ENCODE measurements around the gene DEF6.
"Not testable (repeated sequence)": the region's sequence is repeated elsewhere in the genome, so short reads cannot be mapped to it uniquely, and the experiment has no call there.

The DEF6 gene

DNA sequence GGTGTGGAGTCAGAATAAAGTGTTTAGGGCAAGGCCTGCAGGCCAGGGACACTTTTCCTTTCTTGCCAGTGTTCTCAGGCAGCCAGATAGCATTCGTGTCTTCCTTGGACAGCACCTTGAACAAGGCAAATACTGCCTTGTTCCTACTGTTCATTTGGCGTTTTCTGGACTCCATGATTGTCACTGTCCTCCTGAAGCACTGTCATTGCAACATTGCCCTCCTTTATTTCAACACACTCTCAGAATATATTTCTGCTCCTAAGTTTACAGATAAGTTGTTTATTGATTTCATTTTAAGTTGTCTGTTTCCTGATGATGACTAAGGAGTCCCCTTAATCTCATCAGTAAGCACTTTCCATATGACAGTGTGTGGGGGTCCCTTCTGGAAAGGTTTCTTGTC lies 15.1 kb upstream of the DEF6 start:
- DNase-seq (ENCODE audit: low read depth) = no peak

DNA sequence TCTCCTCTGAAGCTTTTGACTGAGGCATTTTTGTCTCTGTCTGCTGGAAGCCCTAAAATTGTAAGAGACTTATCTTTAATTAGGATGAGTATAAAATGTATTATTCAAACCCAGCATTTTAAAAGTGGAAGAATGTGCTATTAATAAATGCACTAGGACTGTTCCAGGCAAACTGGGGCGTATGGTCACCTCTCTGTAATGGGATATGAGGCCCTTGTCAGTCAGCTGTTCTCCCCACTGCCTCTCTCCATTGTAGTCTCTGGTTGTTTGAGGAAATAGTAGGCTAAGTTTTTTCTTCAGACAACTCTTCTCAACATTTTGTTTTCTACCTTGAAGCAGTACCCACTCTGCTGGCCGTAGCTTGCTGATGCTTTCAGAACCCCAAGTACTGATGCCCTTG lies 14.3 kb upstream of the DEF6 start:
- DNase-seq (ENCODE audit: low read depth) = no peak

GRCh38 chr6:35287671-35288396 lies 9.8 kb upstream of the DEF6 start:
- no peak for DNase-seq (ENCODE audit: low read depth)

- DNase-seq (ENCODE audit: low read depth) = no peak
Observed at GRCh38 chr6:35288834-35289233, 8.8 kb upstream of the DEF6 start.

- DNase-seq (ENCODE audit: low read depth) = no peak
Observed at GRCh38 chr6:35291491-35291890, 6.1 kb upstream of the DEF6 start.

GRCh38 chr6:35292494-35292893 lies 5.1 kb upstream of the DEF6 start:
- no peak for DNase-seq (ENCODE audit: low read depth)

DNA sequence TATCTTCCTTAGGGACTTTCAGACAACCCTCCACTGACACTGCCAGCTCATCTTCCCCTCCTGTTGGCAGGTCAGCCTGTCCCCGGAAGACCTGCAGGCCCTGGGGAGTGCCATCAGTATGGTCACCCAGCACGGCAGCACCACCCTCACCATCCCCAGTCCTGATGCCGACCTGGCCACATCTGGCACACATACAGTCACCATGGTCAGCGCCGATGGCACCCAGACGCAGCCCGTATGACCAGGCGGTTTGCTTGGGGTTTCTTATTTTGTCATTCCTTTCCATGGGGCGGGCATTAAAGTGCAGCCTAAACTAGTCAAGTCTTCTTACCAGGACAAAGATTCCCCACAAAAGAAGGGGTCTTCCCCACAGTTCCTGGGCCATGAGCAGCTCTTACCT lies 3.9 kb upstream of the DEF6 start:
- no peak for DNase-seq (ENCODE audit: low read depth)

- no peak for DNase-seq (ENCODE audit: low read depth)
Observed at GRCh38 chr6:35294308-35294945, 3.2 kb upstream of the DEF6 start.

DNA sequence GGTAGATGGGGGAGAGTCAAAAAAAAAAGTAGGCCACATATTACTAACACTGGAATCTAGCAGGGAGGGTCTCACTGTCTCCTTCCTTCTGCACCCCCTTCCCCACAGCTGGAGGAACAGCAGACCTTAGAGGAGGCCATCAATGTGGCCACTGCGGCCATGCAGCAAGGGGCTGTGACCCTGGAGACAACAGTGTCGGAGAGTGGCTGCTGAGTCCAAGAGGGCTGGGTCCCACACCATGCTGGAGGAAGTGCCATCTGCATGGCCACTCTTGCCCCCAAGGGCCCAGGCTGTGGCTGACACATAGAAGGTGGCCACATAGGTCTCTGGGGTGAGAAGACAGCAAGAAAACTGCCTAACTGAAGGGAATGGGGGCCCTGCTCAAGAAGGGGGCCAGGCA lies 2.6 kb upstream of the DEF6 start:
- no peak for DNase-seq (ENCODE audit: low read depth)

DNA sequence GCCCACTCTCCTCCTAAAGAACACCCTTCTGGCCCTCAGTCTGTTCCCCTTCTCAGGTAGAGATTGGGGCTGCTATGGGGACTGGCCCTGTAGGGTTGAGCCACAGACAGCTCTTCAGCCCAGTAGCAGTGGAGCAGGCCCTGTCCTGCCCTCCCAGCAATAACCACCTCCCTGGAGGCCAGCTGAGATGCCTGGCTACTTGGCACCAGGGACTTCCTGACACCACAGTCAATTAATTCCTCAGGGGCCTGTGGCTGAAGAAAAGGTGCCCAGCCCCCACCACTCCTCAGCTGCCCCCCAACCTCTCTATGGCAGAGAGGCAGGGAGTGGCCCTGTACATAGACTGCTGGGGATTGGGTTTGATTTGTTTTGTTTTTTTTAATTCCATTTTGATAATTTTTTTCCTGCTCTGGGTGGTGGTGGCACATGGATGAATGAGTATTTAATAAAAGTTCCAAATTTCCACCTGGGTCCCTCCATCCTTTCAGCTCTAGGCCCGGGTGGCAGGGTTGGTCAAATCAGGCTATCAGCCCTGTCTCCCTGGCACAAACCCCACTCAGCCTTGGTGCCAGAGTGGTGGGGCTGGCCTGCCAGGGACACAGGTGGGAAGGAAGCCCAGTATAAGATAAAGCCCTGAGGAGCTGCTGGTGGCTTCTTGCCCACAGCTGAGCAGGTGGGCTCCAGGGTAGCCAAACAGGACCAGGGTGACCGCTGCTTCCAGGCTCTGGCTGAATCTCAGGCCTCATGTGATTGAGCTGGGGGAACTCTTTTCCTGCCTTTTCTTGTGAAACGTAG lies 1.9 kb upstream of the DEF6 start:
- no peak for DNase-seq (ENCODE audit: low read depth)

- DNase-seq (ENCODE audit: low read depth) = no peak
Observed at GRCh38 chr6:35296931-35297600, 552 bp upstream of the DEF6 start.

GRCh38 chr6:35298625-35299140 lies 1.1 kb downstream of the DEF6 start:
- DNase-seq (ENCODE audit: low read depth) = no peak

- DNase-seq (ENCODE audit: low read depth) = no peak
Observed at GRCh38 chr6:35299674-35300073, 2.1 kb downstream of the DEF6 start.

- no peak for DNase-seq (ENCODE audit: low read depth)
Observed at GRCh38 chr6:35300848-35301247, 3.2 kb downstream of the DEF6 start.

GRCh38 chr6:35302604-35303241 lies 5.1 kb downstream of the DEF6 start:
- DNase-seq (ENCODE audit: low read depth) = no peak

DNA sequence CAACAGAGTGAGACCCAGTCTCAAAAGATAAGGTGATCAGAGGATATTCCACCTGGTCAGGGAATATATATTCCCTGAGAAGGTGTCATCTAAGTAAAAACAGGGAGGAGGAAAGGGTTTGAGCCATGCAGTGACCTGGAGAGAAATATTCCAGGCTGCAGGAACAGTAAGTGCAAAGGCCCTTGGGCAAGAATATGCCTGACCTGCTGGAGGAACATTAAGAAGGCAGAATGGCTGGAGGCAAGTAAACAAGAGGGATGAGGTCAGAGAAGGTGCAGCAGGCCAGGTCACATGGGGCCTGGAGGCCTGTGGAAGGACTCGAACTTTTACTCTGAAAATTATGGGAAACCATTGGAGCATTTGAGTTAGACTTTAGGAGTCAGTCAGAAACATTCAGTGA lies 6.7 kb downstream of the DEF6 start:
- no peak for DNase-seq (ENCODE audit: low read depth)

- DNase-seq (ENCODE audit: low read depth) = no peak
Observed at GRCh38 chr6:35305117-35305516, 7.5 kb downstream of the DEF6 start.

DNA sequence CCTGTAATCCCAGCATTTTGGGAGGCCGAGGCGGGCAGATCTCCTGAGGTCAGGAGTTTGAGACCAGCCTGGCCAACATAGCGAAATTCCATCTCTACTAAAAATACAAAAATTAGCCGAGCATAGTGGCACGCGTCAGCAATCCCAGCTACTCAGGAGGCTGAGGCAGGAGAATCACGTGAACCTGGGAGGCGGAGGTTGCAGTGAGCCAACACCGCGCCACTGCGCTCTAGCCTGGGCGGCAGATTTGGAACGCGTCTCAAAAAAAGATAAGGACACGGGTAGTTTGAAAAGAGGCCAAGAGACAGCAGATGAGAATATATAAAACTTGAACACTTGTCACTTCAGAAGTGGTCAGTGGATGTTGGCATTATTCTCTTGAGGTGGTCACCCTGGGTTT lies 9.5 kb downstream of the DEF6 start:
- DNase-seq (ENCODE audit: low read depth) = not testable (repeated sequence)

DNA sequence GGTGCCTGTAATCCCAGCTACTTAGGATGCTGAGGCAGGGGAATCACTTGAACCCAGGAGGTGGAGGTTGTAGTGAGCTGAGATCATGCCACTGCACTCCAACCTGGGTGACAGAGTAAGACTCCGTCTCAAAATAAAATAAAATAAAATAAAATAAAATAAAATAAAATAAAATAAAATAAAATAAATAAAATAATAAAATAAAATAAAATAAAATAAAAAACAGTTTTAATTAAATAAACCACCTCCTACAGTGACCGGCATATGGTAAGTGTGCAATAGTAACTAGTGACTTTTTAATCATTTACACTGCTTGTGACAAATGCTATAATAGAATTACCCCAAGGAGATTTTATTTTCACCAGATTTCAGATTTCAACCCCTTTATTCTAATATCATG lies 10.9 kb downstream of the DEF6 start:
- DNase-seq (ENCODE audit: low read depth) = not testable (repeated sequence)

- no peak for DNase-seq (ENCODE audit: low read depth)
Observed at GRCh38 chr6:35309611-35310264, 12.1 kb downstream of the DEF6 start.

DNA sequence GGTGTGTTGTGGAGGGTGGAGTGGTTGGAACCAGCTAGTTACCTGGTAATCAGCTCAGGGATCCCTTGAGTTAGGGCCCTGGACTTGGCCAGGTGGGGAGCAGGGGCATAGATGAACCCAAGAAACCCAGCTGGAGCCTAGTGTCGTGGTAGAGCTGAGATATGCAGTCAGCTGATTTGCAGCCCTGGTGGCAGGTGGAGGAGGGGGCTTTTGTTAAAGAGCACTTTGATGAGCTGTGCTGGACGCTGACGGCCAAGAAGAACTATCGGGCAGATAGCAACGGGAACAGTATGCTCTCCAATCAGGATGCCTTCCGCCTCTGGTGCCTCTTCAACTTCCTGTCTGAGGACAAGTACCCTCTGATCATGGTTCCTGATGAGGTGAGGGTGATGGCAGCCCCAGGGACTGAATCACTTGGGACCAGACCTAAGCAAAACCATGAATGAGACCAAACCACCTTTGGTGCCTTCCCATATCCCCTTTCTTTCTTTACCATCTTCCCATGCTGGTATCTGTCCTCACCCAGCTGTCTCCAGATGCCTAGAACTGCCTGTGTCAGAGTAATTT lies 12.7 kb downstream of the DEF6 start:
- DNase-seq (ENCODE audit: low read depth) = no peak

All from GM04504 (cell line).